ENCODE measurements around the gene HSD11B2.

The HSD11B2 gene

GRCh38 chr16:67404740-67405226, 26.1 kb upstream of the HSD11B2 start:
- H3K27ac ChIP-seq: no peak overlapping the region
- no peak overlapping the region for H3K4me3 ChIP-seq
- DNase-seq (ENCODE audit: low spot score): no peak
- TF ChIP-seq, protein P1, sequence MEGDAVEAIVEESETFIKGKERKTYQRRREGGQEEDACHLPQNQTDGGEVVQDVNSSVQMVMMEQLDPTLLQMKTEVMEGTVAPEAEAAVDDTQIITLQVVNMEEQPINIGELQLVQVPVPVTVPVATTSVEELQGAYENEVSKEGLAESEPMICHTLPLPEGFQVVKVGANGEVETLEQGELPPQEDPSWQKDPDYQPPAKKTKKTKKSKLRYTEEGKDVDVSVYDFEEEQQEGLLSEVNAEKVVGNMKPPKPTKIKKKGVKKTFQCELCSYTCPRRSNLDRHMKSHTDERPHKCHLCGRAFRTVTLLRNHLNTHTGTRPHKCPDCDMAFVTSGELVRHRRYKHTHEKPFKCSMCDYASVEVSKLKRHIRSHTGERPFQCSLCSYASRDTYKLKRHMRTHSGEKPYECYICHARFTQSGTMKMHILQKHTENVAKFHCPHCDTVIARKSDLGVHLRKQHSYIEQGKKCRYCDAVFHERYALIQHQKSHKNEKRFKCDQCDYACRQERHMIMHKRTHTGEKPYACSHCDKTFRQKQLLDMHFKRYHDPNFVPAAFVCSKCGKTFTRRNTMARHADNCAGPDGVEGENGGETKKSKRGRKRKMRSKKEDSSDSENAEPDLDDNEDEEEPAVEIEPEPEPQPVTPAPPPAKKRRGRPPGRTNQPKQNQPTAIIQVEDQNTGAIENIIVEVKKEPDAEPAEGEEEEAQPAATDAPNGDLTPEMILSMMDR (IDR thresholded peaks at IDR 0.05): no peak

DNA sequence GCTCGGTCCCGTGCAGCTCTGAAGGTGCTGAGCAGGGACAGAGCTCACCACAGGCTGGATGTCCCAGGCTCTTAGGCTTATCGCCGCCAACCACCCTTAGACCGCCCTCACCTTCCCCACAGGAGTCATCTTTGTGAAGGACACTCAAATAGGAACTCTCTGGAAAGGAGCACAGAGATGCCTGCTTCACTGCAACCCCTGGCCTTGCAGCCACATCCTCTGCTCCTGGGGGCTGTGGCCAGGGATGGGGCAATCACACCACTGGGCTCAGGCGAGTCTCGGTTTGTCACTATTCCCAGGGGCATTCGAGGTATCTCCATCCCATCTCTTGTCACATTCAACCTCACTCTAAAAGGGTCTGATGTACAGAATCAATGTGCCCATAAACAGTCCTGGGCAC, 25.6 kb upstream of the HSD11B2 start:
- no peak overlapping the region for H3K4me3 ChIP-seq
- H3K27ac ChIP-seq: peak overlapping the region in 1 of 2 donors; percentile 72
- DNase-seq (ENCODE audit: low spot score): no peak
- TF ChIP-seq, protein P1 (IDR thresholded peaks at IDR 0.05): no peak

DNA sequence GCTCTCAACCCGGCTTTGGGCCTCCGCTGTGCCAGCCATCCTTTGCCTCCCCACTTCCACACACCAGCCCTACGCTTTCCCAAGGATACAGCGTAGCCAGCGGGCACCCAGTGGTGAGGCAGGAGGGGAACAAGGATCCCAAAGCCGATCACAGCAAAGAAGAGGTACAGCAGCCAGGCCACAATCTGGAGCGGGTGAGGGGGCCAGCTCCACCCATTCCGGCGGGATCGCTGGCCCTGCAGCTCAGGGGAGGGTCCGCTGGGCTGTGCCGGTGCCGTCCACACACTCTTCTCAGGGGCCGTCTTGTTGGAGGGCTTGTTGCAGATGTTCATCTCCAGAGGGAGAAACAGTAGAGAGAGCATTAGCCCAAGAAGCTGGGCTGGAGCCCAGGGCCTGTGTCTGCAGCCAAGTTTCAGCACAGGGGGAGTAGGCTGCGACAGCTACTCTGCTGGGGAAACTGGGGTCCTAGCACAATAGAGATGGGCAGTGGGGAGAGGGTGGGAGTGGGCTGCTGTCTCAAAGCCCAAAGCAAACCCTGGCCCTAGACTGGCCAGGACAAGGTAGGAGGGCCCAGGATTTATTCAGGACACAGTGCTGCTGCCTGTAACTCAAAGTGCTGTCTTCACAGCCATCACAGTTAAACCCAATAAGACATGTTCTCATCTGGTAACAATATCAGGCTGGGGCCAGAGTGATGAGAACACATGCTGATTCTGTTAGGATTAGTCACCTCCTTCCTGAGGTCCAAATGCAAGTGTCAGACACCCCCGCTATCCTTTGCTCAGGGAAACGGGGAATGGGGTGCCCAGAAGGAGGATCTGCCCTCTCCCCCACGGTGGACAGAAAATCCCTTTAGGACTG, 24.6 kb upstream of the HSD11B2 start:
- Histone ChIP-seq H3K4me3 (no peak overlapping the region), H3K27ac (peak overlapping the region in 1 of 2 donors; percentile 72)
- DNase-seq (ENCODE audit: low spot score): no peak
- TF ChIP-seq, protein P1 (IDR thresholded peaks at IDR 0.05): no peak

- Histone ChIP-seq H3K4me3 (no peak overlapping the region), H3K27ac (peak overlapping the region in 1 of 2 donors; percentile 72)
- TF ChIP-seq, protein P1 (IDR thresholded peaks at IDR 0.05): no peak
- no peak for DNase-seq (ENCODE audit: low spot score)
Observed at GRCh38 chr16:67407176-67407787, 23.6 kb upstream of the HSD11B2 start.

DNA sequence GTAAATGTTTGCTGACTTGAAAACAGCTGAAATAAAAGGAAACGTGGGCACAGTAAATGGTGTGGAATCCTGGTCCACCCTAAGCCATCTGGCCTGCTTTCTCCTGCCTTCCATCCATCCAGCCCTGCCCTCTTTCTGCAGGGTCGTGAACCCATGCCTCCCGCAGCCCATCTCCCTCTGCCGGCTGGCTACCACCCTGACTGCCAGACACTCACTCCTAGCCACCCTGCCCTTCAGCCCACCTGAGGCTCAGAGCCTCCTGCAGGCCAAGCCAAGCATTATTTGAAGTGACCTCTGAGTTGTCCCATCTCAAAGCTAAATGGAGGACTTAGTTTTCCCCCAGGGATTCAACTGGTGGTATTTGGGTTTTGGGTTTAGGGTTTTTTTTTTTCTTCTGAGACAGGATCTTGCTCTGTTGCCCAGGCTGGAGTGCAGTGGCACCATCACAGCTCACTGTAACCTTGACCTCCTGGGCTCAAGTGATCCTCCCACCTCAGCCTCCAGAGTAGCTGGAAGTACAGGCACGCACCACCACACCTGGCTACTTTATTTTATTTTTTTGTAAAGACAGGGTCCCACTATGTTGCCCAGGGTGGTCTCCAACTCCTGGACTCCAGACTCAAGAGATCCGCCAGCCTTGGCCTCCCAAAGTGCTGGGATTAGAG, 23.0 kb upstream of the HSD11B2 start:
- Histone ChIP-seq H3K4me3 (no peak overlapping the region), H3K27ac (no peak overlapping the region)
- TF ChIP-seq, protein P1 (IDR thresholded peaks at IDR 0.05): no peak
- no peak for DNase-seq (ENCODE audit: low spot score)

- TF ChIP-seq, protein P1 (IDR thresholded peaks at IDR 0.05): no peak
- no peak for DNase-seq (ENCODE audit: low spot score)
- H3K27ac ChIP-seq: no peak overlapping the region
- H3K4me3 ChIP-seq: no peak overlapping the region
Observed at GRCh38 chr16:67409631-67410030, 21.3 kb upstream of the HSD11B2 start.

Data from coronary artery (tissue), 2 donors.